ENCODE data around the gene REG4.

- TF ChIP-seq EZH2 (IDR thresholded peaks at IDR 0.05) (no peak), CTCF (IDR thresholded peaks at IDR 0.05 in 2 of 3, conservative IDR thresholded peaks at IDR 0.05 in 1 of 3; ENCODE audit: borderline replicate concordance in 1 of 3, insufficient read depth in 1 of 3, low read depth in 2 of 3, low read length in 2 of 3) (no peak), POLR2A (IDR thresholded peaks at IDR 0.05; ENCODE audit: borderline replicate concordance, extremely low read depth, insufficient read depth, insufficient read length) (no peak), ZNF274 (IDR thresholded peaks at IDR 0.05; ENCODE audit: low read depth, low read length) (no peak), SP1 (IDR thresholded peaks at IDR 0.05; ENCODE audit: low read depth) (no peak), JUND (IDR thresholded peaks at IDR 0.05) (no peak), YY1 (IDR thresholded peaks at IDR 0.05; ENCODE audit: extremely low read depth, insufficient replicate concordance, low read depth, low read length) (no peak), EZH2phosphoT487 (IDR thresholded peaks at IDR 0.05; ENCODE audit: borderline replicate concordance) (no peak), SIN3A (IDR thresholded peaks at IDR 0.05; ENCODE audit: low read depth) (no peak), POLR2AphosphoS5 (IDR thresholded peaks at IDR 0.05; ENCODE audit: low read depth, low read length) (no peak)
- TF ChIP-seq, protein P1, sequence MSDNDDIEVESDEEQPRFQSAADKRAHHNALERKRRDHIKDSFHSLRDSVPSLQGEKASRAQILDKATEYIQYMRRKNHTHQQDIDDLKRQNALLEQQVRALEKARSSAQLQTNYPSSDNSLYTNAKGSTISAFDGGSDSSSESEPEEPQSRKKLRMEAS (IDR thresholded peaks at IDR 0.05), result no peak
- TF ChIP-seq, protein P2, sequence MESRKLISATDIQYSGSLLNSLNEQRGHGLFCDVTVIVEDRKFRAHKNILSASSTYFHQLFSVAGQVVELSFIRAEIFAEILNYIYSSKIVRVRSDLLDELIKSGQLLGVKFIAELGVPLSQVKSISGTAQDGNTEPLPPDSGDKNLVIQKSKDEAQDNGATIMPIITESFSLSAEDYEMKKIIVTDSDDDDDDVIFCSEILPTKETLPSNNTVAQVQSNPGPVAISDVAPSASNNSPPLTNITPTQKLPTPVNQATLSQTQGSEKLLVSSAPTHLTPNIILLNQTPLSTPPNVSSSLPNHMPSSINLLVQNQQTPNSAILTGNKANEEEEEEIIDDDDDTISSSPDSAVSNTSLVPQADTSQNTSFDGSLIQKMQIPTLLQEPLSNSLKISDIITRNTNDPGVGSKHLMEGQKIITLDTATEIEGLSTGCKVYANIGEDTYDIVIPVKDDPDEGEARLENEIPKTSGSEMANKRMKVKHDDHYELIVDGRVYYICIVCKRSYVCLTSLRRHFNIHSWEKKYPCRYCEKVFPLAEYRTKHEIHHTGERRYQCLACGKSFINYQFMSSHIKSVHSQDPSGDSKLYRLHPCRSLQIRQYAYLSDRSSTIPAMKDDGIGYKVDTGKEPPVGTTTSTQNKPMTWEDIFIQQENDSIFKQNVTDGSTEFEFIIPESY (IDR thresholded peaks at IDR 0.05; ENCODE audit: extremely low read depth, insufficient replicate concordance, low read length), result no peak
These were observed 32.2 kb downstream of the REG4 start for GRCh38 chr1:119778886-119779560.

All from HCT116 (cell line).